GM12891 (cell line): ENCODE results near the gene ABRACL.
"Not testable (repeated sequence)": the region's sequence is repeated elsewhere in the genome, so short reads cannot be mapped to it uniquely, and the experiment has no call there.

Experiments
- DNase-seq: peaks from one replicate; pipeline ENCODE4 v3.0.0; 2011; ENCODE audit warnings: low spot score; ENCODE audit not compliant: insufficient read length
- FAIRE-seq: peaks from 2 replicates; lab custom pipeline; 2011; peaks lifted over from hg19 to GRCh38; lab: Jason Lieb, UNC
- PAX5 ChIP-seq: IDR thresholded peaks from 2 replicates; pipeline ENCODE4 v1.6.1; 2011; ENCODE audit warnings: low read length, moderate library complexity, mild to moderate bottlenecking; ENCODE audit not compliant: insufficient read depth, severe bottlenecking
- POLR2A ChIP-seq: IDR thresholded peaks from 2 replicates; pipeline ENCODE4 v1.6.1; 2011; ENCODE audit warnings: low read depth, low read length, control low read depth
- POLR2AphosphoS5 ChIP-seq: IDR thresholded peaks from 2 replicates; pipeline ENCODE4 v1.6.1; 2011; ENCODE audit warnings: low read depth, low read length, control low read depth
- POU2F2 ChIP-seq: IDR thresholded peaks from 2 replicates; pipeline ENCODE4 v1.6.1; 2011; ENCODE audit warnings: low read depth, mild to moderate bottlenecking, control low read depth, low read length, moderate library complexity
- SPI1 ChIP-seq: IDR thresholded peaks from 2 replicates; pipeline ENCODE4 v1.6.1; 2011; ENCODE audit warnings: low read depth, low read length, control low read depth
- TAF1 ChIP-seq: IDR thresholded peaks from 2 replicates; pipeline ENCODE4 v1.6.1; 2011; ENCODE audit warnings: low read depth, low read length, control low read depth

The ABRACL gene

DNA sequence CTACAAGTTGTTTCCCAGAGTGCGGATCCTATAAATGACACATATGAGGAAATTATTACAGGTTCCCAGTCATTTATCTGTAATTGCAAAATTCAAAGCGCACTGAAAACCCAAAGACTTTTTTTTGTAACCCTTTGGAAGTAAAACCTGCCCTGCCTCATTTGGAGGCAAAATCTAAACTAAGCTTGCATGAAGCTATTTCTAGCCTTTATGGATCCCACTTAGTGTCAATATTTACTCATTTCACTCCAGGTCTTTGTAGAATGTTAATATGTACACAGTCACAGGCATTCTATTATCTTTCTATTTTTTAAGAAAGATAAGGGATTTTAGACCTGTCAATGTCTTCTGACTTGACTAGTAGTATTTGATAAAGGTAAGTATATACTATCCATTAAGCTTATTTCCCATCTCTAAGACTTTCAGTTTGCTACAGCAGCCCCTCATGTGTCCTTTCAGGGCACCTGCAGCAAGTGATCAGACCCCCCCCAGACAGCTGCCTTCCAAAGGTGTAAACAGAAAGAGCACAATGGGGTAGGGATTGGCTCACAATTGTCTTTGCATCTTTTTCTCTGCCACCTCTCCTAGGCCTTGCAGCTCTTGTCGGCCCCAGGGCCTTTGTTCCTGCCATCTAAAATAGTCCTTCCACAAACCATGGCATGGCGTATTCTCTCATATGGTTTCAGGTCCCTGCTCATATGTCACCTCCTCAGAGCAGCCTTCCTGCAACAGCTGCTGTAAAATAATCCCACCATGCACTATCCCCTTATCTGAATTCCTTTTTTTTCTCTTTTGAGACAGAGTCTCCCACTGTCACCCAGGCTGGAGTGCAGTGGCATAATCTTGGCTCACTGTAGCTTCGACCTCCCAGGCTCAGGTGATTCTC is 39.2 kb upstream of the ABRACL start:
- no peak for FAIRE-seq
- DNase-seq = no peak
- TF ChIP-seq SPI1 = no peak
- TF ChIP-seq PAX5 = no peak
- no peak for TF ChIP-seq TAF1
- TF ChIP-seq POLR2A = no peak
- TF ChIP-seq POLR2AphosphoS5 = no peak
- no peak for TF ChIP-seq POU2F2

DNA sequence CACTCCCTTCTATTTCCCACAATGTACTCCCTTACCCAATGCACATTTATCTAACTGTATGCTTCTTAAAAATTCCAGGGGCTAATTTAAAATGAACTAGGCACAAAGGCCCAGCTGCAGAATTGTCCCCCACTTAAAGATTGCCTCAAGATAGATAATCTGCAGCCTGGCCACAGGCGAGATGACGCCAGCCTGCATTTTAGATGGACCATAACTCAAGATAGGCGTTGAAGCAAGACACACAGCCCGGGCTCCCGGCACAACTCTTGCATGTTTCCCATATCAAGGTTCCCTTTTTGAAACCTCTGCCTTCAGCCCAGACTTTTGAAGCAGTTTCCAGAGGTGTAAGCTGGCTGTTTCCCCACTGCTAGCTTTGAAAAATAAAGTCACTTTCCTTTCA is 37.3 kb upstream of the ABRACL start:
- FAIRE-seq (no peak), DNase-seq (no peak)
- TF ChIP-seq POLR2A (no peak), TAF1 (no peak), POLR2AphosphoS5 (no peak), PAX5 (no peak), SPI1 (no peak), POU2F2 (no peak)

DNA sequence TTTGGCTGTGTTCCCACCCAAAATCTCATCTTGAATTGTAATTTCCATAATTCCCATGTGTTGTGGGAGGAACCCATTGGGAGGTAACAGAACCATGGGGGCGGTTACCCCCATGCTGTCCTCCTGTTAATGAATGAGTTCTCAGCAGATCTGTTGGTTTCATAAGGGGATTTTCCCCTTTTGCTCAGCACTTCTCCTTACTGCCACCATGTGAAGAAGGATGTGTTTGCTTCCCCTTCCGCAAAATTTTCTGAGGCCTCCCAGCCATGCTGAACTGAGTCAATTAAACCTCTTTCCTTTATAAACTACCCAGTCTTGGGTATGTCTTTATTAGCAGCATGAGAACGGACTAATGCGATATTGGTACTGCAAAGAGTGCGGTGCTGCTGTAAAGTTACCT is 35.6 kb upstream of the ABRACL start:
- not testable (repeated sequence) for FAIRE-seq, DNase-seq

GRCh38 chr6:138993410-138993809 is 35.1 kb upstream of the ABRACL start:
- FAIRE-seq, DNase-seq: not testable (repeated sequence)

- DNase-seq (no peak), FAIRE-seq (no peak)
- no peak for TF ChIP-seq POLR2AphosphoS5
- no peak for TF ChIP-seq PAX5
- TF ChIP-seq POU2F2 = no peak
- no peak for TF ChIP-seq POLR2A
- TF ChIP-seq TAF1 = no peak
- TF ChIP-seq SPI1 = no peak
Observed at GRCh38 chr6:138996524-138996923, 32.0 kb upstream of the ABRACL start.

DNA sequence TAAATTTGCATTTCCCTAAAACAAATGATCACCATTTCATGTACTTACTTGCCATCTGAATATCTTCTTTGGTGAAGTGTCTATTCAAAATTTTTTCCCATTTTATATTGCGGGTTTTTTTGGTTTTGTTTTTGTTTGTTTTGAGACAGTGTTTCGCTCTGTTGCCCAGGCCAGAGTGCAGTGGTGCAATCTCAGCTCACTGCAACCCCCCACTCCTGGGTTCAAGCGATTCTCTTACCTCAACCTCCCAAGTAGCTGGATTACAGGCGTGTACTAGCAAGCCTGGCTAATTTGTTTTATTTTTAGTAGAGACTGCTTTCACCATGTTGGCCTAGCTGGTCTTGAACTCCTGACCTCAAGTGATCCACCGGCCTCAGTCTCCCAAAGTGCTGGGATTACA is 31.4 kb upstream of the ABRACL start:
- TF ChIP-seq POLR2AphosphoS5 = no peak
- TF ChIP-seq TAF1 = no peak
- TF ChIP-seq POU2F2 = no peak
- no peak for TF ChIP-seq POLR2A
- TF ChIP-seq PAX5 = no peak
- no peak for TF ChIP-seq SPI1
- no peak for FAIRE-seq
- no peak for DNase-seq

GRCh38 chr6:138999949-139000725 is 28.4 kb upstream of the ABRACL start:
- TF ChIP-seq PAX5 (no peak), POLR2A (no peak), POLR2AphosphoS5 (no peak), TAF1 (no peak)
- no peak for FAIRE-seq
- no peak for DNase-seq

GRCh38 chr6:139003751-139004150 is 24.8 kb upstream of the ABRACL start:
- FAIRE-seq = no peak
- TF ChIP-seq SPI1 (peak; percentile 81), POU2F2 (no peak)

DNA sequence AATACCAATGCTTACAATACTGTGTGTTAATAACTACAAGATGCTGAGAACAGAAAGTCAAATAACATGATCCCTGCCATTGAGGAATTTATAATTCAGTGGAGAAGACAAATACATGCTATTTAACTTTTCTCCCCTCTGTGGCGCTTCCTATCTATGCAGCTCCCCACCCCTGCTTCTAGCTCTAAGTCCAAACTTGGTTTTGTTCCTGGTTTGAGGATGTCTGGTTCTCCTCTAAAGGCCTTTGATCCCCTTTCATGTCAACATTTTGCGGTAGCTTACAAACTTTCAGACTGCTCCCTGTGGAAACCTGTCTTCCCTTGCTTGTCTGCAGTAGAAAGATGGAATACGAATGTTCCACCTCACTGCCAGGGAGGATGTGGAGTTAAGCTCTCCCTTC is 22.1 kb upstream of the ABRACL start:
- TF ChIP-seq PAX5 (no peak), TAF1 (no peak), POU2F2 (no peak), POLR2A (no peak), SPI1 (no peak), POLR2AphosphoS5 (no peak)
- DNase-seq (no peak), FAIRE-seq (no peak)

More at GRCh38 chr6:139003751-139004150, 24.8 kb upstream of the ABRACL start:
- DNase-seq = no peak

- TF ChIP-seq SPI1 = no peak
- no peak for TF ChIP-seq POLR2AphosphoS5
- TF ChIP-seq POLR2A = no peak
- TF ChIP-seq TAF1 = no peak
- TF ChIP-seq POU2F2 = no peak
- no peak for TF ChIP-seq PAX5
- no peak for FAIRE-seq
- no peak for DNase-seq
Observed at GRCh38 chr6:139007428-139007827, 21.1 kb upstream of the ABRACL start.
